ENCODE data around the gene ACSM2B. TPM values are rescaled to one million over a fixed set of nuclear protein-coding genes. Genes with fewer than 3 reads are reported as not detected.
"Not testable (repeated sequence)": the region's sequence is repeated elsewhere in the genome, so short reads cannot be mapped to it uniquely, and the experiment has no call there.

The ACSM2B gene
- polyA plus RNA-seq, 2 donors, result 0.04 to 0.06 TPM

- not testable (repeated sequence) for H3K27me3 ChIP-seq (ENCODE audit: control insufficient read depth in 1 of 2, insufficient read depth in 2 of 2, low read length in 2 of 2); H3K4me1 ChIP-seq (ENCODE audit: control insufficient read depth in 2 of 2, insufficient read depth in 2 of 2, low read length in 1 of 2); H3K36me3 ChIP-seq (ENCODE audit: control insufficient read depth in 2 of 2, insufficient read depth in 2 of 2, low read length in 1 of 2); H3K4me3 ChIP-seq (ENCODE audit: low read depth in 1 of 2, low read length in 2 of 2); H3K27ac ChIP-seq (ENCODE audit: low read depth in 2 of 2, low read length in 1 of 2); H3K9me3 ChIP-seq (ENCODE audit: control insufficient read depth in 2 of 2, insufficient read depth in 1 of 2, low read depth in 1 of 2, low read length in 1 of 2)
- WGBS, 2 donors, result 59 to 61% methylated on average over 2 of the region's 2 CpGs
These were observed 19.5 kb upstream of the ACSM2B start for GRCh38 chr16:20595694-20596093.

- not testable (repeated sequence) for H3K9me3 ChIP-seq (ENCODE audit: control insufficient read depth in 2 of 2, insufficient read depth in 1 of 2, low read depth in 1 of 2, low read length in 1 of 2); H3K27ac ChIP-seq (ENCODE audit: low read depth in 2 of 2, low read length in 1 of 2); H3K4me1 ChIP-seq (ENCODE audit: control insufficient read depth in 2 of 2, insufficient read depth in 2 of 2, low read length in 1 of 2); H3K4me3 ChIP-seq (ENCODE audit: low read depth in 1 of 2, low read length in 2 of 2); H3K27me3 ChIP-seq (ENCODE audit: control insufficient read depth in 1 of 2, insufficient read depth in 2 of 2, low read length in 2 of 2); H3K36me3 ChIP-seq (ENCODE audit: control insufficient read depth in 2 of 2, insufficient read depth in 2 of 2, low read length in 1 of 2)
- 83 to 92% methylated on average over 2 of the region's 2 CpGs for WGBS, 2 donors
These were observed 18.9 kb upstream of the ACSM2B start for GRCh38 chr16:20595068-20595467.

- not testable (repeated sequence) for H3K27ac ChIP-seq (ENCODE audit: low read depth in 2 of 2, low read length in 1 of 2); H3K27me3 ChIP-seq (ENCODE audit: control insufficient read depth in 1 of 2, insufficient read depth in 2 of 2, low read length in 2 of 2); H3K4me1 ChIP-seq (ENCODE audit: control insufficient read depth in 2 of 2, insufficient read depth in 2 of 2, low read length in 1 of 2); H3K4me3 ChIP-seq (ENCODE audit: low read depth in 1 of 2, low read length in 2 of 2); H3K9me3 ChIP-seq (ENCODE audit: control insufficient read depth in 2 of 2, insufficient read depth in 1 of 2, low read depth in 1 of 2, low read length in 1 of 2); H3K36me3 ChIP-seq (ENCODE audit: control insufficient read depth in 2 of 2, insufficient read depth in 2 of 2, low read length in 1 of 2)
- 70 to 82% methylated on average over 1 of the region's 1 CpG for WGBS, 2 donors
These were observed 16.6 kb upstream of the ACSM2B start for GRCh38 chr16:20592780-20593179.

GRCh38 chr16:20589486-20589885, 13.3 kb upstream of the ACSM2B start:
- H3K4me1 ChIP-seq (ENCODE audit: control insufficient read depth in 2 of 2, insufficient read depth in 2 of 2, low read length in 1 of 2); H3K27ac ChIP-seq (ENCODE audit: low read depth in 2 of 2, low read length in 1 of 2); H3K36me3 ChIP-seq (ENCODE audit: control insufficient read depth in 2 of 2, insufficient read depth in 2 of 2, low read length in 1 of 2); H3K4me3 ChIP-seq (ENCODE audit: low read depth in 1 of 2, low read length in 2 of 2); H3K27me3 ChIP-seq (ENCODE audit: control insufficient read depth in 1 of 2, insufficient read depth in 2 of 2, low read length in 2 of 2); H3K9me3 ChIP-seq (ENCODE audit: control insufficient read depth in 2 of 2, insufficient read depth in 1 of 2, low read depth in 1 of 2, low read length in 1 of 2): not testable (repeated sequence)
- 74 to 78% methylated on average over 6 of the region's 6 CpGs for WGBS, 2 donors

- WGBS, 2 donors, result 22 to 42% methylated on average over 2 of the region's 2 CpGs
- H3K9me3 ChIP-seq (ENCODE audit: control insufficient read depth in 2 of 2, insufficient read depth in 1 of 2, low read depth in 1 of 2, low read length in 1 of 2); H3K27me3 ChIP-seq (ENCODE audit: control insufficient read depth in 1 of 2, insufficient read depth in 2 of 2, low read length in 2 of 2); H3K4me3 ChIP-seq (ENCODE audit: low read depth in 1 of 2, low read length in 2 of 2); H3K36me3 ChIP-seq (ENCODE audit: control insufficient read depth in 2 of 2, insufficient read depth in 2 of 2, low read length in 1 of 2); H3K4me1 ChIP-seq (ENCODE audit: control insufficient read depth in 2 of 2, insufficient read depth in 2 of 2, low read length in 1 of 2): not testable (repeated sequence)
- peak overlapping the region in 1 of 2 donors; percentile 41 for H3K27ac ChIP-seq (ENCODE audit: low read depth in 2 of 2, low read length in 1 of 2)
These were observed 11.5 kb upstream of the ACSM2B start for GRCh38 chr16:20587645-20588074.

GRCh38 chr16:20586716-20587115, 10.5 kb upstream of the ACSM2B start:
- 88 to 89% methylated on average over 1 of the region's 1 CpG for WGBS, 2 donors

GRCh38 chr16:20586112-20586511, 9.9 kb upstream of the ACSM2B start:
- WGBS, 2 donors, result 71 to 76% methylated on average over 5 to 6 of the region's 6 CpGs
- not testable (repeated sequence) for H3K4me1 ChIP-seq (ENCODE audit: control insufficient read depth in 2 of 2, insufficient read depth in 2 of 2, low read length in 1 of 2); H3K27ac ChIP-seq (ENCODE audit: low read depth in 2 of 2, low read length in 1 of 2); H3K36me3 ChIP-seq (ENCODE audit: control insufficient read depth in 2 of 2, insufficient read depth in 2 of 2, low read length in 1 of 2); H3K9me3 ChIP-seq (ENCODE audit: control insufficient read depth in 2 of 2, insufficient read depth in 1 of 2, low read depth in 1 of 2, low read length in 1 of 2); H3K27me3 ChIP-seq (ENCODE audit: control insufficient read depth in 1 of 2, insufficient read depth in 2 of 2, low read length in 2 of 2); H3K4me3 ChIP-seq (ENCODE audit: low read depth in 1 of 2, low read length in 2 of 2)

More at GRCh38 chr16:20586716-20587115, 10.5 kb upstream of the ACSM2B start:
- H3K36me3 ChIP-seq (ENCODE audit: control insufficient read depth in 2 of 2, insufficient read depth in 2 of 2, low read length in 1 of 2); H3K27me3 ChIP-seq (ENCODE audit: control insufficient read depth in 1 of 2, insufficient read depth in 2 of 2, low read length in 2 of 2); H3K4me3 ChIP-seq (ENCODE audit: low read depth in 1 of 2, low read length in 2 of 2); H3K9me3 ChIP-seq (ENCODE audit: control insufficient read depth in 2 of 2, insufficient read depth in 1 of 2, low read depth in 1 of 2, low read length in 1 of 2); H3K4me1 ChIP-seq (ENCODE audit: control insufficient read depth in 2 of 2, insufficient read depth in 2 of 2, low read length in 1 of 2): not testable (repeated sequence)
- H3K27ac ChIP-seq (ENCODE audit: low read depth in 2 of 2, low read length in 1 of 2), result peak overlapping the region in 1 of 2 donors; percentile 49

GRCh38 chr16:20580487-20581259, 4.5 kb upstream of the ACSM2B start:
- H3K27me3 ChIP-seq (ENCODE audit: control insufficient read depth in 1 of 2, insufficient read depth in 2 of 2, low read length in 2 of 2); H3K36me3 ChIP-seq (ENCODE audit: control insufficient read depth in 2 of 2, insufficient read depth in 2 of 2, low read length in 1 of 2); H3K4me3 ChIP-seq (ENCODE audit: low read depth in 1 of 2, low read length in 2 of 2); H3K4me1 ChIP-seq (ENCODE audit: control insufficient read depth in 2 of 2, insufficient read depth in 2 of 2, low read length in 1 of 2); H3K27ac ChIP-seq (ENCODE audit: low read depth in 2 of 2, low read length in 1 of 2); H3K9me3 ChIP-seq (ENCODE audit: control insufficient read depth in 2 of 2, insufficient read depth in 1 of 2, low read depth in 1 of 2, low read length in 1 of 2): not testable (repeated sequence)
- no CpG with 5 or more reads among the region's 3 CpGs for WGBS, 2 donors

GRCh38 chr16:20578091-20578490, 1.9 kb upstream of the ACSM2B start:
- not testable (repeated sequence) for H3K9me3 ChIP-seq (ENCODE audit: control insufficient read depth in 2 of 2, insufficient read depth in 1 of 2, low read depth in 1 of 2, low read length in 1 of 2); H3K4me1 ChIP-seq (ENCODE audit: control insufficient read depth in 2 of 2, insufficient read depth in 2 of 2, low read length in 1 of 2); H3K27ac ChIP-seq (ENCODE audit: low read depth in 2 of 2, low read length in 1 of 2)

GRCh38 chr16:20569117-20569651, 7.0 kb downstream of the ACSM2B start:
- not testable (repeated sequence) for H3K27ac ChIP-seq (ENCODE audit: low read depth in 2 of 2, low read length in 1 of 2); H3K9me3 ChIP-seq (ENCODE audit: control insufficient read depth in 2 of 2, insufficient read depth in 1 of 2, low read depth in 1 of 2, low read length in 1 of 2); H3K27me3 ChIP-seq (ENCODE audit: control insufficient read depth in 1 of 2, insufficient read depth in 2 of 2, low read length in 2 of 2); H3K4me3 ChIP-seq (ENCODE audit: low read depth in 1 of 2, low read length in 2 of 2); H3K4me1 ChIP-seq (ENCODE audit: control insufficient read depth in 2 of 2, insufficient read depth in 2 of 2, low read length in 1 of 2); H3K36me3 ChIP-seq (ENCODE audit: control insufficient read depth in 2 of 2, insufficient read depth in 2 of 2, low read length in 1 of 2)
- WGBS, 2 donors, result 76 to 79% methylated on average over 2 of the region's 2 CpGs

More at GRCh38 chr16:20578091-20578490, 1.9 kb upstream of the ACSM2B start:
- not testable (repeated sequence) for H3K27me3 ChIP-seq (ENCODE audit: control insufficient read depth in 1 of 2, insufficient read depth in 2 of 2, low read length in 2 of 2); H3K4me3 ChIP-seq (ENCODE audit: low read depth in 1 of 2, low read length in 2 of 2); H3K36me3 ChIP-seq (ENCODE audit: control insufficient read depth in 2 of 2, insufficient read depth in 2 of 2, low read length in 1 of 2)
- WGBS, 2 donors, result 56 to 58% methylated on average over 2 of the region's 3 CpGs

All from esophagus (tissue), 2 donors.